GDM1 (cell line): ENCODE results near the gene CLIC5.

Source experiments
- DNase-seq: peaks from one replicate; lab custom pipeline; 2025; lab: John Stamatoyannopoulos, UW

CLIC5 gene

DNA sequence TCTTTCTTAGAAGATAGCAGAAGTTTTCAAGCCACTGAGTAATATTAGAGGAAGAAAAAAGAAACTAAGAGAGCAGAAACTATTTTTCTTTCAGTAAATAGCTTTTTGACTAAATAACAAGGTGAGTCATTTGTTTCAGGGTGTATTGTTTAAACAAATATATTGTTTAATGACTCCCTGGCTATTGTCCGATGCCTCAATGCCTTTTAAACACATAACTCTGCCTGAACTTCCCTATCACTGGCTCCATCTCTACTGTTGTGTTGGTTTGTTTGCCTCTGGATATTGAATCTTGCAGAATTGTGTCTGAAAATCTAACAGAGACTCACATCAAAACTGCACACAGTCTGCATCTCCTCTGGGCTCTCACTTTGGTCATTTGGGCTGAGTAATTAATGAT is 19.6 kb upstream of the CLIC5 start:
- no peak for DNase-seq

DNA sequence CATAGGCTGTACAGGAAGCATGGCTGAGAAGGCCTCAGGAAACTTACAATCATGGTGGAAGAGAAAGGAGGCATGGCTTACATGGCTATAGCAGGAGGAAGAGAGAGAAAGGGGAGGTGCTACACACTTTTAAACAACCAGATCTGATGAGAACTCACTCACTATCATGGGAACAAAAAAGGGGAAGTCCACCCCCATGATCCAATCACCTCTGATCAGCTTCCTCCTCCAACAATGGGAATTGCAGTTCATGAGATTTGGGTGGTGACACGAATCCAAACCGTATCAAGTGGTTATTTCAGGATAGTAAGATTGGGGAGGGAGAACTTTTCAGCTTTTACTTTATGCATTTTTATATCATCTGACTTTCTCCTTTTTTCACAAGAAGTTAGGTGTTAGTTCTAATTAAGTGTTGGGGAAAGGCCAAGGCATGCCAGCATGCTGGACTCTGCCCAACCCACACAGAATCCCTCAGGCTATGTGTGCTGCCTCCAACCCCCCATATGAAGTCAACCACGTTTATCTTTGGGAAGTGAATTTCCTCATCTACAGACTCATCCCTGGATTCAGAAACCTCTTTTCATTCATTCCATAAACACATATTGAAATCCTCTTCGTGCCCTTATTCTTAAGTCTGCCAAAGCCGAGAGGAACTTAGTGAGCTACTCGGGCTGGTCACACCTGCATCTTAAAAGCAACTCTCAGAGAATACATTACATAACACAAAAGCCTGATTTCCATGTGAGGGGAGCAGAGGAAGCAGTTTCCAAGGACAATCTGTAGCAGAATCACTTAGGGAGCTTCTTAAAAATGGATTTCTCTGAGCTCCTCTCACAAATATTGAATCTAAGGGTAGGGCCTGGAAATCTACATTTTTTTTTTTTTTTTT is 16.7 kb upstream of the CLIC5 start:
- no peak for DNase-seq

DNA sequence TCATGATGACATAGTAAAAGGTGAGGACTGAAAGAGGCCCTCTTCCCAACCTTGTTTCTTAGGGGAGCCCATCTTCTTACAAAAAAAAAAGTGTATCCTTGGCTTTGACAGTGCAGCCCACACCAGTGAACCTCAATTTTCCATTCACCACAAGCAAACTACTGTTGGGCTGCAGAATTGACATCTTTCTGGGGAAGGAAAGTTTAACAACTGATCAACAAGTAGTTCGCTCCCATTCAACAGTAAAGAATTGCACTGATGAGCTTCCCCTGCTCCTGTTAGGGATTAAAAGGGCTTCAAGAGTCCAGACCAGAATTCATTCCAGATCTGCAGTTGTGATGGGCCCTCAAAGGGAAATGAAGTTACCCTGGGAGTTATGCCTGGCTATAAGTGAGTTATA is 13.9 kb upstream of the CLIC5 start:
- DNase-seq = no peak

DNA sequence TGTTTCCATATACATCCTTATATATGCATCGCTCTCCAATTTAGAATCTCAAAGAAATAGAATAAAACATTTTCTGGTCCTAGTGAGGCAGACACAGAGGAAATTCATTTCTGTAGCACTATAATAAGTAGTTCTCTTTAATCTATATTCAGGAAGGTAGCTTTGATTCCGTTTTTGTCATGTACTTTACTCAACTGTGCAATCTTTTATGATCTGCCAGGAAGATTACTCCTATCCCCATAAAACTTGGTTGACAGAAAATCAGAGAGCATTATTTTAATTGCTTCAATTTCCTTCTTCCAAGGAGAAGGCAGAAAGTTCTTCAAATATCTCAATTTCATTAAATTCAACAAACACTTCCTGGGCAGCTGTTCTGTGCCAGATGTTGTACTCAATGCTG is 10.6 kb upstream of the CLIC5 start:
- DNase-seq = no peak

DNA sequence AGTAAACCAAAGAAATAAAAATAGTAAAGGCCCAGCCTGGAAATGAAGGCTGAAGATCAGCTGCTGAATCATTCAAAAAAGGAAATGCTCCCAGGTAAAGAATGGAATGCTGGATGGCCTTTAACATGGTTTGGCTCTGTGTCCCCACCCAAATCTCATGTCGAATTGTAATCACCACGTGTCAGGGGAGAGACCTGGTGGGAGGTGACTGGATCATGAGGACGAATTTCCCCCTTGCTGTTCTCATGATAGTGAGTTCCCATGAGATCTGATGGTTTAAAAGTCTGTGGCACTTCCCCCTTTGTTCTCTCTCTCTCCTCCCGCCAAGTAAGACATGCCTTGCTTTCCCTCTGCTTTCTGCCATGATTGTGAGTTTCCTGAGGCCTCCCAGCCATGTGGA is 9.9 kb upstream of the CLIC5 start:
- DNase-seq = no peak

DNA sequence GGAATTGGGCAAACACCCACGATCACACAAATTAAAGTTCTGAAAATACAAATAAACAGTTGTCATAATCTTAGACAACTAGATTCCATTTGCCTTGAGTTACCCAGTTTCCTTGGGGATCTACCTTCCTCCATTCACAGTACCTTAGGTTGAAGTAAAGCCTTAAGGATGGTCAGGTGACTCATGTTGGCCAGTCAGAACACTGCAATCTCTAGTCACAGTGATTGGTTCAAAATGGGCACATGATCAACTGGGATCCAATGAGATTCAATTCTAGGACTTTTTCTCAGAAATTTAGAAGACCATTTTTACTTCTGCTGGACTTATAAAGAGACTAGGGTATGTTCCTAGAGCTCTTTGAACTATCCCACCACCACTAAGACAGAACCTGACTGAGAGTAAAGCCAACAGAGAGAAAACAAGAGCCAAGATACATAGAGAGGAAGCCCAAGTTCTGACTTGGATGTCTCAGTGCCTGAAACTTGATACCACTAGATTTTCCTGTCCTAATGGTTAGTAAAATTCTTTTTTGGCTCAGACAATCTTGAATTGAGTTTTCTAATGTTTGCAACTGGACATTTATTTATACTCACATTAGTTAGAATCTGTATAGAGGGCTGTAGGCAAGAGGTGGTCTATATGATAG is 8.6 kb upstream of the CLIC5 start:
- no peak for DNase-seq

DNA sequence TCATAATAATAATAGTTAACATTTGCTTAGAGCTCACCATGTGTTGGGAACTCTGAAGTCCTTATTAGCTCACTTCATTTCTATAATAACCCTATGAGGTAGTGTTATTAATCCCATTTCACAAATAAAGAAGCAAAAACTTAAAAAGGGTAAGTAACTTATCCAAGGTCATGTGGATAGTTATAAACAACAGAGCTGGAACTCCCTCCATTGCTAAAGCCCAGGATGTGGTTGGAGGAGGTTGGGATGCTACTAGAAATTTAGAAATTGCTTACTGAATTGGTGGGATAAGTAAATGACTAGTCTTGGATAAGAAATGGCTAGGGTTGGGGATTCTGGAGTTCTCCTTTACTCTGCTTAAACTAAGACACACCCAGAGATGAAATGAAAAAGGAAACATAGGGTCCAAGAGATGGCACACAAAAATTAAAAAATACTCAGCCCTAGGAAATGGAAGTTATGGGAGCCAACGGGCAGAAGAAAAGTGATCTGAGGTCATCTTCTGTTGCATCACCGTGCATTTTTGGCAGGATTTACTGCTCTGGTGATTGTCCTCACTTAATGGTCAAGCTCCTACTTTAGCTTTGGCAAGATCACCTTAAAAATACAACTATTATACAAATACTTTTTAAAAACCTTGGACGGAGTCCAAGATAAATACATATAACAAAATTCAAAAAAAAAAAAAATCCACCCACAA is 7.7 kb upstream of the CLIC5 start:
- no peak for DNase-seq

DNA sequence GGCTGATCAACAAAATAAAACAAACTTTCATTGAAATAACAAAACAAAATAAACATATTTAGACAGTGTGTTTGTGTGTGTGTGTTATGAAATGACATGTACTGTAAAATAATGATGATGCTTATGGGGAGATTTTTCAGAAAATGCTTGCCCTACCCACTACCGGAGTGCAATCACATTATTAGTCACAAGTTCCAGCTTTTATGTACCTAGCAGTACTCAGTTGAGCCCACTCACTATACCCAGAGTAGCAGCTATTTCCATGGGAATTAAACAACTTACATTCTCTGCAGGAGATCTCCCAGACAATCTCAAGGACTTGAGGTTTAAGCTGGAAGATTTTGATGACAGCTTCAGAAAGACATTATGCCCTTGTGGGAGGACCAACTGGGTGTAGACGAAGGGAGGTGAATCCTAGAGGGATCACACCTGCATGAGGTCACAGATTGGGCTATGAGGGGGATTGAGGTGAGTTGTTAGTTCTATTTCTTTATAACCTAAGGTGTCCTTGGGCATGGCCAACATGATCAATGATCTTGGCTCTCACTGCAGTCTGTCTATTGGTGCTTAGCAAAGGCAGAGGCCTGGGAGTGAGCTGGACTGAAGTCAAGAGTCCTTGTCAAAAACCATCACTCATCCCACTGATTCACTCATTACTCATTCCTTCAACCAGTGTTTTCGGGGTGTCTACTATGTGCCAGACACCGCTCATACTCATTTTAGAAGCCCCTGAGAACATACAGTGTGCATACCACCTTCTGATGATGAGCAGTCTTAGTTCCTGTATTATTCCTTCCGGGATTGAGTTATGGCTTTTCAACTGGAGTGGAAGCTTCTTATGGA is 6.7 kb upstream of the CLIC5 start:
- no peak for DNase-seq

DNA sequence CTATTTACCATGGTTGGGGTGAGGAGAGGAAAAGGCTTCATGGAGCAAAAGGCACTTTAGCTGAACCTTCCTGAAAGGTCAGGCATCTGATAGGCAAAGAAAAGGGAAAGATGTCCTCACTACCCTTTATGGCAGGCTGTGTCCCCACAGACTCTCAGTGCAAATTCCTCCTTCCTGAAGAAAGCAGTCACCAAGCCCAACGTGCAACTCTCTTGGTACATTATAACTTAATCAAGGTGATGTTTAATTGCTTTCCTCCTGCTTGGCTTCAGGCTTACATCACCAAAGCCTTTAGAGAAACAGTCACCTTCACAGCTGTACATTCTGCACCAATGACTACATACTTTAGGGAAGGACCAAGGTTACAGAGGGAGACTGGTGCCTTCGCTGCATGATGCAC is 2.1 kb upstream of the CLIC5 start:
- DNase-seq = no peak

DNA sequence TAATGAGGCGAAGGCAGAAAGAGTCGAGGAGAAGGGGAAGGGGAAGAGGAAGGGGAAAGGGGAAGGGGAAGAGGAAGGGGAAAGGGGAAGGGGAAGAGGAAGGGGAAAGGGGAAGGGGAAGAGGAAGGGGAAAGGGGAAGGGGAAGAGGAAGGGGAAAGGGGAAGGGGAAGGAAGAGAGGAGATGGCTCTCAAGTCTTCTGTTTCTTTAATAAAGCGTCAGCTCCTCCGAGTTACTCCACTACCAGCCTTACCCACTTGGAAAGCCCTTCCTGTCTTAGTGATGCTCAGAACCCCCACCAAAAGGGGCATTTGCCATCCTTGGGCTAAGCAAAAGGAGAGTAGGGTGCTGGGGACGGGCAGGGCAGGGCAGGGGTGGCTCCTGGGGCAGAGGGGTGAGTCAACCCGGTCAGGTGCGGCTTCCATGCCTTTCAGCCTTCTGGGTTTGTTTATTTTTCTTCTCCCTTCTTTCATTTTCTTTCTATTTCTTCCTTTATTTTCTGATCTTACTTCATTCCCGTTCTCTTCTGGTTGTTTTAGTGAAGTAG is 476 bp upstream of the CLIC5 start:
- DNase-seq = no peak

DNA sequence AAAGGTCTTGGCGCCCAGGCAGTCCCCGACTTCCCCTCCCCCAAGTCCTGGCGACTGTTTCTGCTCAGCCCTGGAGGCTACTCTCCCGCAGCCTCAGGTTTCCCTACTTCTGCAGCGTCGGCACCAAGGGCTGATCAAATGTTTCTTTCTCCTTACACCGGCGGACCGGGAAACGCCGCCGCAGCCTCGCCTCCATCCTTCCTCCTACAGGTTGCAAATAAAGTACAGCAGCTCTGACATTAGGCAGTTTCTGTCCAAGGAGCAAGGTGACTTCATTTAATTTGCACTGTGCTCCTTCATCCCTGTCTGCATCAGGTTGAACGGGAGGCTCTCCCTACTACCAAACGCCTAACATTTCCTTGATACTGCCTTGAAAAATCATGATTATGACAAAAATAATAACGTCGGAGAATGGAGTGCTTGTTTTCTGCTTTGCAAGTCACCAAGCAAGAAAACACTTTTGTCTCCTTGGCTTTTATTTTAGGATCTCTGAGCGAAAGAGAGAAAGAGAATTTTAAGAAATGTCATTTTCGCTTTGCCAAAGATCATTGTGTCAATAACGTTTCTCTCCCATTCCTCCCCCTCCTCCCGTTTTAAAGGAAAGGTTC is 1.0 kb downstream of the CLIC5 start:
- no peak for DNase-seq

DNA sequence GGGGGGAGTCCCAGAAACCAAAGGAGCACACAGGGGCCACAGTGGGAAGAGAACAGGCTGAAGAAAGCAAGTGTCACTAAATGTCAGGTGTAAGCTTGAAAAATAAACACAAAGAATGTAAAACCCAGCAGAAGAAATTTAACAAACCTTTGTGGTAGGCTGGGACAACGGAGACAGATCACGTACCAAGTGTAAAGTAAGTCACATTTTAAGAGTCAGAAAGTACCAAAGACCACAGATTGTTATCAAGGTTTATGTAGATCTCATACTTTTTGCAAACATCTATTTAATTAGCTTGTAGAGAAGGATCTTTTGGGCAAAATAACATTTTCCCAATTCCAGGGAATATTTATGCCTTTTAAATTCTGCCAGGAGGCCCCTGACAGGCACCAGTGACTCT is 1.6 kb downstream of the CLIC5 start:
- no peak for DNase-seq

DNA sequence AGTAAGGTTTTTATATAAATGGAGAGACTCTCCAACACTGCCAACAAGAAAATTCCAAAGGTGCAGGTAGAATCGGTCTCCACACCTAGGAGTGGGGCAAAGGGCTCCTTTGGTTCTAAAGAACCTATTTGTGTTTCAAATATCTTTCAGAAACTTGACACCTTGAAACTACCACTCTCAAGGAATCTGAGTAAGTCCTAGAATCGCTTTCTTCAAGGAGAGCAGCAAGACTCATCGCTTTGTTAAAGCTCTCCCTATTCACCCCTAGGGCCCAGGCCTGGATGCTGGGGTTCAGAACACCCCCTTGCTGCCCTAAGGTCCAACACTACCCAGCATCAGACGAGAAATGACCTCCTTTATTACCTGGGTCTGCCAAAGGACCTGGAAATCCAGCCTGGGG is 2.0 kb downstream of the CLIC5 start:
- DNase-seq = no peak

DNA sequence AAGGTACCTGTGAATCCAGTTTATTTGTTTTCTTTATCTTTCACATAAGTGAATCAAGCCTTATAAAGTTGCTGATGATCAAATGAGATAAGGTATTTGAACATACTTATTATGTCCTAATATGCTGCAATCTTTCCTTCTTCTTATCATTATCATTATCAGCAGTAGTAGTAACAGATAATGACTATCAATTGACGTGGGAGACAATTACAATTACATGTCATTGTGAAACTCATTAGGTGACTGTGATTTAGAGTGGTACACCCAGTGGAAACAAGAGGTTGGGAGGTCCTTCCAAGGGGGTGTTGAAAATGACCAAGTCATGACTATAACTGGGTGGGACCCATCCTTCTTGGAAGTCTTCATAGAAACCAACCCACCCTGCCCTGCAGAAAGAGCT is 2.8 kb downstream of the CLIC5 start:
- no peak for DNase-seq

DNA sequence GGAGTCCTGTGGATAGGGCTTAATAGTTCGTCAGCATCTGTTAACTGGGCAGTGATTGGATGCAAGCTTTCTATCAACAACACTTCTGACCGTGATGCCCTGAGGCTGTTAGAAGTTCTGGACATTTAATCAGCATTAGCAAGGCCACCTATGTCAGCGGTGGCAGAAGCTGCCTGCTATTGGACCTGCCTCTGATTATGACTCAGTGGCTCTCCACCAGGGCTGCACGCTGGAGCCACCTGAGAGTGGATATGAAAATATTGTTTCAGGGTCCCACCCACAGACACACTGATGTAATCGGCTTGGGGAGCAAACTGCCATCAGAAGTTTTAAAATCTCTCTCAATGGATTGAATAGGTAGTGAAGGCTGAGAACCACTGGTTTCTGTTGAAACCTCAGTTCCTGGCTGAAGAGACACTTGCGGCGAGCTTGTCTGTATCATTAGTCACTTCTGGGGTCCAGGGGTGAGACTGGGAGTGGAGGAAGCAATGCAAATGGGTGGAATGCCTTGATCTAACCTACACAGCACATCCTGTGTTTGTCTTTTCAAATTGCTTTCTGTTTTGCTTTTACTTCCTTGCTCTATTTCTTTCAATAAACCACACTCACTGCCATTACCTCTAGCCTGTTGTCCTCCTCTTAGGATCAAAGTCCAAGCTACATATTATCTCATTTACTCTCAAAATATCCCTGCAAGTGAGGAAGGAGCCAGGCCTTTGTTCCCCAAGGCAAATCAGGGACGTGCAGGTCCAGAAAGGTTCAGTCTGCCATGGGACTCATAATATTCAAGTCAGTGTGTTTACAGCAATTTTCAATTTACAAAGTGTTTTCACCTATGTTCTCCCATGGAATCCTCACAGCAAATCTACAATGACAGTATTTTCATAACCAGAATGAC is 4.2 kb downstream of the CLIC5 start:
- DNase-seq = no peak

DNA sequence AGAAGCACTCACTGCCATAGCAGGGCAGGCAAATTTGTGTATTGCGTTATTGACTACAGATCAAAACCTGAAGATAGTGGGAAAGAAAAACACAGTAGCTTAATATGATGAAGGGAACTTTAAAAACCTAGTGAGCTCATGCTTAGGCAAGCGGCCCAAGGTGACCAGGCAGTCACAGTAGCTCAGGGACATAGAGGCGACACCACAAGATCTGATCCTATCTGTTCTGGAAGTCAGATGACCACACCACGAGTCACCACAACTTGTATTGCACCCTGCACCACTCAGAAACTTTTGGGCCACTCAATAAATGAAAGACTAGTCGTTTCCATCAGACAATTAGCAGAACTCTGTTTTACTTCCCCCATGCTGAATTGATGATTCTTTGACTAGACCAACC is 4.9 kb downstream of the CLIC5 start:
- DNase-seq = no peak

DNA sequence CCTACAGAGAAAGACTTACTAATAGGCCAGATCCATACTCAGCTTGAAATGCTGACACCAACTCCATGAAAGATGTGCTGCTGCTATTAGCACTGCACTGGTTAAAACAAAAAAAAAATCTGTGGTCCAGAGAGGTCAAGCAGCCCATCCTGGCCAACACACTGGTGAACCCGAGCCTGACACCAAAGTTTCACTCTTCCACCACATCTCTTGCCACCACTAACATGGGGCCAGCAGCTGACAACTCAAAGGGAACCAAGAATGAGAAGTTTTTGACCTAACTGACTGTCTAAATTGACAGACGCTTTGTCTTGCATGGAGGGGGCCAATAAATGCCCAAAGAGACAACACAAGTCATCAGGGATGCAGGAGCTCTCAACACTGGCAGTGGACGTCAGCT is 5.4 kb downstream of the CLIC5 start:
- no peak for DNase-seq

DNA sequence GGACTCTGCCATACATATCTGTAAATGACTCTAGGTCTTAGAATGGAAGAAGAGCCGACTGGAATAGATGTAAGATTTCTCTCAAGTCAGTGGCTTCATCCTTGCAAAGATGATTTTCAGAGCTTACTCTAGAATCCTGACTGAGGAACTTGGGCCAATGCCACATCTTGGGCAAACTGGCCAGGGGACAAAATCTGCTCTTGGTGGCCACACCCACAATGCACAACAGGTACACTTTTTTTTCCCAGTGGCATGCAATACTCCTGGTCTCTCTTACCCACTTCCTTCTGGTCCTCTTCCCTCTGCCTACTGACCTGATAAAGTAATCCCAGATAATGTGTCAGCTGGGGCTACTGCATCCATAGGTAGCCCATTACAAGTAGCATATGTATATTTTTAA is 13.4 kb downstream of the CLIC5 start:
- no peak for DNase-seq

DNA sequence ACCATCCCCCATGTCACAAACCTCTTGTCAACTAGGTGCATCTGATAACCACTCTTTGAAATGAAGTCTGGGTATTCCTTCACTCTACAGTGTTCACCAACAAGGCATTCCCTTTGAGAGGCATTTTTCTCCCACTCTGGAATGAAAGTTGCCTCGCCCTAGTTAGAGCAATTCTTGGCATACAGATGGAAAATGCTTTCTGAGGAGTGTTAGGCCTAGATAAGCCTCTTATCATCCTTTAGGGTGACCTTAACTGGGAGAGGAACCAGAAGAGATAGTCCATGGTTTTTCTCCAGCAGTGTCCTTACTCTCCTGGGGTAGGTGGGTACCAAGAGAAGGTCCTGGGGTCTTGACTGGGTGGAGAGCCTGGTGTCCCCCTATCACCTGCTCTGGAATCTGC is 14.8 kb downstream of the CLIC5 start:
- no peak for DNase-seq

DNA sequence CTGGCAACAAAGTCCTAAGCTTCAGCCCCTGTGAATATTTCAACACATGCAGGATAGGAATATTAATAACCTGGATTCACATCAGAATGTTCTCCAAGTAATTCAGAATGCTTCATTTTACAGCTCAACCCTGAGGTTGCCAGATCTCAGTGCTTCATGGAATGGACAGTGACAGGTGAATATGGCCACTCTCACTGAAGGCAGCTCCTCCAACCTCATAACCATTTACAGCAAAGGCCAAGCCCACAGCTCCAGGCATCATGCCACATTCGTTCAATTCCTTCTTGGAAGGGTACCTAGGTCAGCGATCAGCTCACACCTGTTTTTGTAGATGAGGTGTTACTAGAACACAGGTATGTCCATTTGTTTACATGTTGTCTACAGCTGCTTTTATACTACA is 17.1 kb downstream of the CLIC5 start:
- DNase-seq = no peak
